ENCODE measurements around the gene ETNK2.

Gene ETNK2

DNA sequence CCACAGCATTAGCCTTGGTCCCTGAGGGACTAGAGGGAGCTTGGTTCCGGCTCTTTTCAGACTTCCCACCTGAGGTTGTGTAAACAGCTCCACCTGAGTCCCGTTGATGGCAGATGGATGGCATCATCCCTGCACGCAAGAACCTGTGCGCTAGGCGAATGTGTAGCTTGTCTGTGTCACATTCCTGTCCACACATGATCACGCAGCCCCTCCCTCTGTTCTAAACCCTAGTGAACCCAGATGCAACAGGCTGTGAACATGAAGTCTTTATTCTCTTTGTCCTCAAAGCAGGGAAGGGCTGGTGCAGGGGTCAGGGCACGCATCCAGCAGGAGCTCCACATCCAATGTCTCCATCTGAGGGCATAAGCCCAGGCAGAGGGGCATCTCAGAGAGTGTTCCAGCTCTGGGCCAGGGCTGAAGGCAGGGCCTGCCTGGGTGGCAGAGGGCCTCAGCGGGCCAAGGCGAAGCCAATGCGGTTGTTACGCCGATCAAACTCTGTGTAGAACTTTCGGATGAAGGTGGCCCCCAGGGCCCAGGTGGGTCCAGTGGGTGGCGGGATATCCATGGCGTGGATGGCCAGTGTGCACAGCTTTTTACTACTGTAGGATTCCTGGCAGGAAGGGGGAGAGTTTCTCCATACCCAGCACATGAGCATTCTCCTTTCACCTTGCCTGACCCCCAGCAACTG, 2.9 kb upstream of the ETNK2 start:
- no peak for DNase-seq (ENCODE audit: insufficient read length)
- TF ChIP-seq TAF1 (IDR thresholded peaks at IDR 0.05; ENCODE audit: borderline replicate concordance, low read depth, low read length) (no peak), POLR2A (IDR thresholded peaks at IDR 0.05; ENCODE audit: low read depth, low read length) (no peak), POLR2AphosphoS5 (IDR thresholded peaks at IDR 0.05; ENCODE audit: low read depth, low read length) (no peak)
- FAIRE-seq: no peak

DNA sequence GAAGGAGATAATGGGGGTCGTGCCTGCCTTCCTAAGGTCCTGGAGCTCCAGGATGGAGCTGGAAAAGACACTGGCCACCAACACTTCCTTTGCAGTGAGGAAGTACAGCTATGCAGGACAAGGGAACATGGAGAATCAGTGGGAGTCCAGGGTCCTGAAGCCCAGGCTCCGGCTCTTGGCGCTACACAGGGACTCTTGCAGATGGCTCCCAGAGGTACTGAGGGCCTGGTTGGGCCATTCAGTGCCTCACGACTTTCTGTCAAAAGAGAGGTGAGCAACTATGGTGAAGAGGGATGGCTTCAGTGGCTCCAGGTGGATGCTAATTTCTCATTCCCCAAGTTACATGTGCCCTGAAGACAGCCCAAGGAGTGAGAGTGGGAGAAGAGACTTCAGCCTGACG, 1.8 kb upstream of the ETNK2 start:
- FAIRE-seq (no peak), DNase-seq (ENCODE audit: insufficient read length) (no peak)
- TF ChIP-seq TAF1 (IDR thresholded peaks at IDR 0.05; ENCODE audit: borderline replicate concordance, low read depth, low read length): no peak
- TF ChIP-seq POLR2AphosphoS5 (IDR thresholded peaks at IDR 0.05; ENCODE audit: low read depth, low read length): no peak
- TF ChIP-seq POLR2A (IDR thresholded peaks at IDR 0.05; ENCODE audit: low read depth, low read length): no peak

GRCh38 chr1:204152310-204153044, 633 bp upstream of the ETNK2 start:
- DNase-seq (ENCODE audit: insufficient read length) (no peak), FAIRE-seq (no peak)
- TF ChIP-seq POLR2AphosphoS5 (IDR thresholded peaks at IDR 0.05; ENCODE audit: low read depth, low read length) (no peak), TAF1 (IDR thresholded peaks at IDR 0.05; ENCODE audit: borderline replicate concordance, low read depth, low read length) (no peak)

DNA sequence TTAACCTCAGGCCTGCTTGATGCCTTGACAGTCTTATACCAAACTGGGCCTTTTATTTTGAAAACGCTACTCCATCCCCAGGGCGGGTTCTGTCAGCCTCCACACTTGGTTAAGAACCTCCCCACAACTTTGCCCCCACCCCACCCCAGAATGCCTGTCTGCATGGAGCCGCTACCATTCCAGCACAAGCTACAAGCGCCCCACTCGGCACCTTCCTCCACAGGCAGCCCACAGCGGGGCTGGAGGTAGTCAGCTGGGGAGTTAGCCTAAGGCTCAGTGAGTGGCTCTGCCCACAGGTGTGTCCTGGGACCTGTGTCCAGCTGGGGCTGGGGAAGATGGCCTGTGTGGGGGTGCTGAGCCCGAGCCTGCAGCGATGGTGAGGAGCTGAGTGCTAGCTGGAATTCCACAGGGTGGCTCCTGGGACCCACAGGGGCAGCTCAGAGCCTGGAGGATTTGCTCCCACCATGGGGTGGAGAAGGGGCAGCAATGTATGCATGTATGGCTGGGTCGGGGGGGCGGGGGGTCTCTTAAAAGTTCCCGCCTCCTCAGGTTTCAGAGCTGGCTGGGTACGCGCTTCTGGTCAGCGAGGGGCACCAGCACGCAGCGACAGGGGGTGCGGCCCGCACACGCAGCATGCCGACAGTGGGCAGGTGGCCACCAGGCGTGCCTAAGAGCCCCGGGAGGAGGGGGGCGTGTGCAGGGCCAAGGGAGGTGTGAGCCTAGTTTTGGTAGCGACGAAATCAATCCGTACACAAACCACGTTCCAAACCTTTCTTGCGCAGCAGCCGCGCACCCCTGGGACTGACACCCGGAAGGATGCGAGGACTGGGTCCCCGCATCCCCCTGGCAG, 917 bp downstream of the ETNK2 start:
- DNase-seq (ENCODE audit: insufficient read length) (no peak), FAIRE-seq (no peak)
- TF ChIP-seq TAF1 (IDR thresholded peaks at IDR 0.05; ENCODE audit: borderline replicate concordance, low read depth, low read length) (no peak), POLR2AphosphoS5 (IDR thresholded peaks at IDR 0.05; ENCODE audit: low read depth, low read length) (no peak), POLR2A (IDR thresholded peaks at IDR 0.05; ENCODE audit: low read depth, low read length) (no peak)

- no peak for FAIRE-seq
- no peak for TF ChIP-seq TAF1 (IDR thresholded peaks at IDR 0.05; ENCODE audit: borderline replicate concordance, low read depth, low read length)
- TF ChIP-seq POLR2A (IDR thresholded peaks at IDR 0.05; ENCODE audit: low read depth, low read length): no peak
- no peak for TF ChIP-seq POLR2AphosphoS5 (IDR thresholded peaks at IDR 0.05; ENCODE audit: low read depth, low read length)
- DNase-seq (ENCODE audit: insufficient read length): no peak
Measured at GRCh38 chr1:204149635-204150565, 1.9 kb downstream of the ETNK2 start.

GRCh38 chr1:204149107-204149506, 2.7 kb downstream of the ETNK2 start:
- FAIRE-seq: no peak
- TF ChIP-seq TAF1 (IDR thresholded peaks at IDR 0.05; ENCODE audit: borderline replicate concordance, low read depth, low read length): no peak
- TF ChIP-seq POLR2AphosphoS5 (IDR thresholded peaks at IDR 0.05; ENCODE audit: low read depth, low read length): no peak
- no peak for TF ChIP-seq POLR2A (IDR thresholded peaks at IDR 0.05; ENCODE audit: low read depth, low read length)
- DNase-seq (ENCODE audit: insufficient read length): no peak

DNA sequence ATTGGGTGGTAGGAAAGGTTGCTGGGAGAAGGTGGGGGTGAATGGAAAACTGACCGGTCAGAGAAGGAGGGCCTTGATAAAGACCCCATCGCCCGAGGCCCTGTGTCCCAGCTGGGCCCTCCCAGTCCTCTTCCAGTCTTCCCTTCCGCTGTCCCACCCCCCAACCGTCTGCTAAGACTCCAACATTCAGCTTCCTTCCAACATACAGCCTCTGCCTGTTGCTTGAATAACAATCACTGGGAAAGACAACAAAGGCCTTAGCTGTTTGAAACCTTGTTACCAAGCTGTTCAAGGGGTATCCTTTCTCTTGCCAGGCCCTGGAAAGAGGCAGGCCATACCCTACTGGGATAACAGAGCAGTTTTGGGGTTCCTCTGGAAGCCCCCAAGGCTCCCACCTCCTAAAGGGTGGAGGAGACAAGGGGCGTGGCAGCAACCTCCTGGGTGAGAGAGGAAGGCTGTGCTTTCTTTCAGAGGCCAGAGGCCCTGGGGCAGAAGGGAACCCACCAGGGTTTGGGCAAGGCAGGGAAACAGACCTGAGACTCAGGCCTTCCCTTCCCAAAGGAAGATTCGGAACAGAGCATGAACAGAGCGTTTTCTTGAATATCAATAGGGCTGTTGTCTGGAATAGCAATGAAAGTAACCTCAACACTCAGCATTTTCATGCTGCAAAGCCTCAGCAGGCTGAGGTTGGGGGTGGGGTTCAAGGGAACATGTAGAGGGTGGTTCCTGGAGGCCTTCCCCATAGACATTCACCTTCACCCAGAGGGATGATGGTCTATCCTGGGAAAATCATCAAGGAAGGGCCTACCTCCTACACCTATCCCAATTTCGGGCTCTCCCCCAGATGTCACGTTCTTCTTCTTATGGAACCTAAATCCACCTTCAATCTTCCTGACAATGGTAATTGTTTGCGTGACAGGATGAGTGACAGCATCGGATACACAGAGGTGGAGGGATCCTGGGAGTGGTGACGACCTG, 4.1 kb downstream of the ETNK2 start:
- TF ChIP-seq POLR2A (IDR thresholded peaks at IDR 0.05; ENCODE audit: low read depth, low read length): no peak
- no peak for TF ChIP-seq POLR2AphosphoS5 (IDR thresholded peaks at IDR 0.05; ENCODE audit: low read depth, low read length)
- TF ChIP-seq TAF1 (IDR thresholded peaks at IDR 0.05; ENCODE audit: borderline replicate concordance, low read depth, low read length): no peak
- no peak for DNase-seq (ENCODE audit: insufficient read length)
- FAIRE-seq: no peak

DNA sequence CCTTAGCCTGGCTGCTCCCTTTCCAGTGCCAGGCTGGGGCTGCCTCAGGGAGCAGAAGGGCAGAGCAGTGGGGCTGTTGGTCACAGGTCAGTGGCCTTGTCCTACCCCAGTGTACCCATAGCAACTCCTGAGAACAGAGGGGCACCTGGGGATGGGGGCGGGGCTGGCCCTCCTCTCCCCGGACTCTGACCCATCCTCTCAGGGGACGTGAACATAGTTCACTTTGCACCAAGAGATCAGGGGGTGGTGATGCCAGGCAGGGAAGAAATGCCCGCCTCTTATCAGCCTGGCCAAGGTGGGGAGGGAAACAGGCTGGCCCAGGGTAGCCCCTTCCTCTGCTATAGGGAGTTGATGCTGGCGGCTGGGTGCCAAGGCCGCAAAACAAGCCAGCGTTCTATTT, 4.9 kb downstream of the ETNK2 start:
- DNase-seq (ENCODE audit: insufficient read length) (no peak), FAIRE-seq (no peak)
- no peak for TF ChIP-seq POLR2AphosphoS5 (IDR thresholded peaks at IDR 0.05; ENCODE audit: low read depth, low read length)
- no peak for TF ChIP-seq TAF1 (IDR thresholded peaks at IDR 0.05; ENCODE audit: borderline replicate concordance, low read depth, low read length)
- TF ChIP-seq POLR2A (IDR thresholded peaks at IDR 0.05; ENCODE audit: low read depth, low read length): no peak

GRCh38 chr1:204146309-204146708, 5.5 kb downstream of the ETNK2 start:
- no peak for FAIRE-seq
- no peak for TF ChIP-seq TAF1 (IDR thresholded peaks at IDR 0.05; ENCODE audit: borderline replicate concordance, low read depth, low read length)
- TF ChIP-seq POLR2AphosphoS5 (IDR thresholded peaks at IDR 0.05; ENCODE audit: low read depth, low read length): no peak
- TF ChIP-seq POLR2A (IDR thresholded peaks at IDR 0.05; ENCODE audit: low read depth, low read length): no peak
- DNase-seq (ENCODE audit: insufficient read length): no peak

Data from GM12892 (cell line).